NCI-H2196 (cell line): ENCODE results near the gene ASB5.
"Not testable (repeated sequence)": the region's sequence is repeated elsewhere in the genome, so short reads cannot be mapped to it uniquely, and the experiment has no call there.

Experiments
- DNase-seq: peaks from one replicate; lab custom pipeline; 2025; ENCODE audit not compliant: unreplicated experiment; lab: John Stamatoyannopoulos, UW

Gene ASB5

DNA sequence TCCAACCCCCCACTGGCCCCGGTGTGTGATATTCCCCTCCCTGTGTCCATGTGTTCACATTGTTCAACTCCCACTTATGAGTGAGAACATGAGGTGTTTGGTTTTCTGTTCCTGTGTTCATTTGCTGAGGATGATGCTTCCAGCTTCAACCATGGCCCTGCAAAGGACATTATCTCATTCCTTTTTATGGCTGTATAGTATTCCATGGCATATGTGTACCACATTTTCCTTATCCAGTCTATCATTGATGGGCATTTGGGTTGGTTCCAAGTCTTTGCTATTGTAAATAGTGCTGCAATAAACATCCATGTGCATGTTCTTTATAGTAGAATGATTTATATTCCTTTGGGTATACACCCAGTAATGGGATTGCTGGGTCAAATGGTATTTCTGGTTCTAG, 10.5 kb upstream of the ASB5 start:
- DNase-seq, result not testable (repeated sequence)

DNA sequence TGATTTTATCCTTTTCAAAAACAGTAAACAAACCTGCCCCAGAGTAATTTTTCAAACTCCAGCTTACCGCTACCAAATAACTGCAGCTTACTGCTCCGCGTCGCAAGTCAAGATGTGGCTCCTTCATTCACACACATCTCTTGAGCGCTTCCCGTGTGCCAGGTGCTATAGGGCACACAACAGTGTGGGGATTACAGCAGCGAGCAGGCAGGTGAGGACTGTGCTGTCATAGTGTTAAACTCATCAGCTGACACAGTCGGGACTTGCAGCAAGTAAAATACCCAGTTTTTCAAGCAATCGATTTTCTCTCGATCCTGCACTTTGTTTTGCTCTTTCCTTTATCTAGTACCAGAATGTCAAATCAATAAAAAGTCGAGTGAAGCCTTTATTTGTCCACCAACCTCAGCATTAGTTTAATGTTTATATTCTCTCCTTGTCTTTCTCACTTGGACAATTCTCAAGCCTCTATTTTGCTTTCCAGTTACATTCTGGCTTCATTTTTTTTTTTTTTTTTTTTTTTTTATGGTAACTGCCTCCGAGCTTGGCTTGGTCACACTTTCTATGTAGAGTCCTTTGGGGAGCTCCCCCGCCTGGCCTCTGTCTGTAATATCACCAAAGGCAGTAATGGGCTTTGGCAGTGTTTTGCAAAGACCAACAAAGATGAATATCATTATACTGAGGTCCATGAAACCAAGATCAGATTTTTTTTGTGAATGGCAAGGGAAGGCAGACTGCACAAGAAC, 8.3 kb upstream of the ASB5 start:
- no peak for DNase-seq

DNA sequence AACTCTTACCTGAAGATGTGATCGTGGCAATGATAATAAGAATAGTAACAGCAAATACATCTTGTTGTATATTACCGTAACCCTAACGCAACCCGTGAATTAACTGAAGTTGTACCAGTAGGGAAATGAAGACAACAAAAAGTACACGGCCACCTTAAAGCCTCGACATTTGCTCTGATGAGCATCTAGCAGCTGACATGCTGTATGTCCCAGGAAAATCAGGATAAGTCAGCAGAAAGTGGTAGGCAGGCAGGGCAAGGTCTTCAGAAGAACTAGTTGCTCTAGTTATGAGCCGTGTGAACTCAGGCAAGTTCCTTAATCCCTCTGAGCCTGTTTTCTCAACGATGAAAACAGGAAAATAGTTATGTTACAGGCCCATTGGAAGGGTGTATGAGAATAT, 7.7 kb upstream of the ASB5 start:
- DNase-seq, result no peak

DNA sequence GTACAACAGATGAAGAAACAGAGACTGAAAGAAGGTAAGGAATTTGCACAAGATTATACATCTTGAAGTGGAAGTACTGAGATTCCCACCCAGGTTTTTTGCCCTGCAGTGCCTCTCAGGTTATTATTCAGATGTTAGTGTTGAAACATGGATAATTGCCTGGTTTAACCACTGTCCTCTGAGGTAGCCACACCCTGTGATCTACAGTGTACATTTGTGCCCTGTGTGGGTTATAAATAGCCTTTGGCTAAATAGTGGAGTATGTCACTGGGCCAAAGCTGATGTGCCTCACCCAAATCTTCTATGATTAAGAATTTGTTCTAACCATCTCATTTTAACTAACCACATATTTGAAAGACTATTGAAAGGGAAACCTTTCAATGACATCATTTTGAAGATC, 5.4 kb upstream of the ASB5 start:
- DNase-seq, result no peak

DNA sequence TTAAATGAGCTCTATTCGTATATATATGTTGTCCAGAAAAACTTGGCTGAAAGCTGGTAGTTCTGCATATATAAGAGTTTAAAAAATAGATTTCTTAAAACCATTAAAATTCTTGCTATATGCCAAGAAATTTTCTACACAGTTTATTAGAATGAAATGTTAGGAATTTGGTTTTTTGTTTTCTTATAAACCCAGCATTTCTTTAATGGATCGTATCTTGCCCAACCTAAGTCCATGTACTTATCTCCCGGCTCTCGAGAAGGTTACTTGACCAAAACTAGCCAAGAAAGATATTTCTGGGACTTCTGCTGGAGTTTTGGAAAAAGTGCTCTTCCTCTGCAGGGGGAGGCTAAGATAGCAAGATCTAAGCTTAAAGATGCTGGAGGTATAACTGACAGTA, 4.7 kb upstream of the ASB5 start:
- DNase-seq, result no peak

DNA sequence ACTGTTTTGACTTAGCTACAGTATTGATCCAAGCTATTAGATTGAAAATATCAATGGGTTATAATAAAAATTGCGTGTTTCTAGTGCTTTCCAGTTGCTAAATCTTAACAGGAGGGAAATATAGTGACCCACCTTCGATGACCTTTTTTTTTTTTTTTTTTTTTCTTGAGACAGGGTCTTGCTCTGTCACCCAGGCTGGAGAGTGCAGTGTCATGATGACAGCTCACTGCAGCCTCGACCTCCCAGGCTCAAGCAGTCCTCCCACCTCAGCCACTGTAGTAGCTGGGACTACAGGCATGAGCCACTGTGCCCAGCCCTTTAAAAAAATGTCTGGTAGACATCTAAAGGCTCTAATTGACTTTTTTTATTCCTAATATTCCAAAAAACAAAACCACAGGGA, 3.8 kb upstream of the ASB5 start:
- DNase-seq, result no peak

DNA sequence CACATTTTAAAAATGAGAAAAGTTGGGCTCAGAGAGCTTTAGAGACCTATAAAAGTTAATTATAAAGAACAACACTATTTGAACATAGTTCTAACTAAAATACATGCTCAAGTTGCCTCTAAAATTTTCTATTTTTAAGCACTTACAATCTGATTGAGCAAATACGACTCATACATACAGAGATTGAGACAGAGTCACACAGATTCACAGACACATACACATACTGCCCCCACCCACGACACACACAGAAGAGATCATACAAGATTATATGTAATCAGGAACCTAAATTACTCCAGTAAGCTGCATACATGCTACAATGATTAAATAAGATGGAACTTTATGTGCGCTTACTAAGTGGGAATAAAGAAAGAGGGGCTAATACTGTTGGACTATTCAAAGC, 2.7 kb upstream of the ASB5 start:
- DNase-seq, result no peak

DNA sequence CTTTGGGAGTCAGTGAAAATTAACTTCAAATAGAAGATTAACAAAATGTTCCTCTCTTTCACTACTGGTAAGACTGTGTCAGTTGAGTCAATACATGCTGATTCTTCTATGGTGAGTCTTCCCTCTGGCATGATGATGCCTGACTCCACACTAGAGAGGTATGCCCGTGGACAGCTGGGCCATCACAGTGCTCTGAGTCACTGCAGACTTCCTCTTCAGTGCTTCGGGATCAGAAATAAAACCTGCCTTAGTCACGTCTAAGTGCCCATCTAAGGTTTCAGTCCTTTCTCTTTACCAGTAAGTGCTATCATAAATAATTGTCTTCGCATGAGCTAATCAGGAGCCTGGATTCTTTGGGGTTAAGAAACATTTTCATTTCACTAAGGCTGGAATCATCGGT, 1.6 kb upstream of the ASB5 start:
- DNase-seq, result peak; percentile 18

DNA sequence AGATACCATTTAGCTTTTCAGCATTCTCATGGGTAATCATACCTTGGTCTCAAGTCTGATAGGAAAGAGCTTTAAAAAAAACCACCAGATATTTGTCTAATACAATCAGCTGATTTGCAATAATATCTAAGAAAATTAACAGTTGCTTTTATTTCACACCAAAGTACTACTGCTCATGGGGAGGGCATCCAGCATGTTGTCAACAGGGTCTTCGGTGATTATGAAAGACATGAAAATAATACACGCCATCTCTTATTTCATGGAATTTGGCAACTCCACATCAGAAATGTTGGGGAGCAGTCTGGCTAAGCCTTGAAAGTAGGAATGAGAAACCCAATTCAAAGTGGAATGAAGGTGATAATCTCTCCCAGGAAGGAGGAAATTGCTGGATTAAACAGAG, 3.0 kb downstream of the ASB5 start:
- no peak for DNase-seq

DNA sequence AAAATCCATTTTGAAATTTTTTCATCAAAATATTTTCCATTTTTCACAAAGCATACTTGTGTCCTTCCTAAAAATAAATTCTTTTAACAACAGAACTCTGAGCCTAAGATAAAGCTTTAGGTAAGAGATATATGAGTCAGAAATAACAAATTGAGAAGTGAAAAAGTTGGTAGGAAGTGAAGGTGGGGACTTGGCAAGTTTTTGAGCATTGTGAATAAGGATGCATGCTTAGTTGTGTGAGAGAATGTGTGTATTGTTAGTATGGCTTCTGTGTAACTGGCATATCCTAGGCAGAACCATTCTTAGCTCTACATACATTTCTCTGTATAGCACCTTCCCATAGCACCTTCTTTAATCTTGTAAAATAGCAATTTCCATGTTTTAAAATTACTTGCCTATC, 6.8 kb downstream of the ASB5 start:
- DNase-seq, result no peak

DNA sequence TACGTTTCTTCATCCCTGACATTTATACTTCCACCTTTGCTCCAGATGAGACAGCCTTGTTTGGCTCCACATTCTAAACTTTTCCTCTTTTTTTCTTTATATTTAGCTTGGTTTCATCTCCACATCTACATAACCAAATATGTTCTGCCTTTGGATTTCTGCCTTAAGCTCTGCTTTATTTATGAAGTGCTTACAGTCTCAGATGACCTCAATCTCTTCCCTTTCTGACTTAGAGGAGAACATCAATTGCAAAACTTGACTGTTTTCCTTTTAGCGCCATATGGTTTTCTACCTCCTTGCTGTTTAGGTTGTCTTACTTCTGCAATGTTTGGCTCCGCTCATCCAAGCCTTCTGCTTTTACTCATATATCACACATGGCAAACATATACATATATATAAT, 7.5 kb downstream of the ASB5 start:
- no peak for DNase-seq

DNA sequence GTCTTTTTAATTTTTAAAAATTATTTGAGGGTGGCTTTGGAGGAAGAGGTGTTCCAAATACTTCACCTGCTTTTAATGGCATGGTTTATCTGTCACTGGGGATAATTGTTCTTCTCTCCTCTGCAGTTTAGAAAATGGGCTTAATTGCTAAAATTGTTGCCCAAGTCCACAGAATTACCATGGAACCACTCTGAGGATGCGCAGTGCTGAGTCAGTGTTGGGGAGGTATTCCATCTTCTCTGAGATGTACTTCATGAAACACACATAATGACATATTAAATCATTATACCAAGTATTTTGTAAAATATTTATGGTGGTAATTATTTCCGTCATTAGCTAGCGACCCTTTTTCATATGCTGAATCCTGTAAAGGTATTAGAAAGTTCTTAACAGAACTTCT, 8.0 kb downstream of the ASB5 start:
- DNase-seq, result no peak

DNA sequence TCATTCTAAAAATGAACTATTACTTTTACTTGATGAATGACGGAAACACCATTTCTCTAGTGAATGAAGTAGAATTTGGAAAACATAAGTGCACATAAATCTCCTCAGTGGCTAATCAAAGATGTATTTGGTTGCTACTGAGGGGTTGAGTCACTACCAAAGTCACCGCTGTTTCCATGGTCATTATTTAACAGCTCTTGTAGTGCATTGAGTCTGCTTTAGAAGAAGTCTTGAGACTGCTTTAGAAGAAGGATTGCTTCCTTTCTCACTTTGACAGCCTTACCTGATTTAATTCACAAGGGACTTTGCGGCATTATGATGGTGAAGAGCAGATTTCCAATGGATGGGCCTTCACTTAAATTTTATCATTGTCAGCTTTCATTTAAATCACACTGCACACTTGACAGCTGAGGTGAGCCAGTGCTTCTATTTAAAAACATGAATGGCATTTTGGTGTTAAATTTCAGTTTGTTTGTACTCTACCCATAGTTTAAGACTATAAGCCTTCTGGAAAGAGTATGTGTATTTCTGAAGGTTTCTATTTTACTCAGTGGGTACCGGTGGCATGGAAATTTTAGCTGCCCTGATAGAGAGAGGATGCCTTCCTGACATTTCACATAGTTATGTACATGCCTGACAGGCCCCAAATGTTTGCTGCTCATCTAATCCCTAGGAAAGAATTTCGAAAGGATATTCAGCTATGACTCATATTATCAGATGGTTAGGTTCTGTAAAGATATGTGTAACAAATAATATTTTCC, 9.5 kb downstream of the ASB5 start:
- no peak for DNase-seq

DNA sequence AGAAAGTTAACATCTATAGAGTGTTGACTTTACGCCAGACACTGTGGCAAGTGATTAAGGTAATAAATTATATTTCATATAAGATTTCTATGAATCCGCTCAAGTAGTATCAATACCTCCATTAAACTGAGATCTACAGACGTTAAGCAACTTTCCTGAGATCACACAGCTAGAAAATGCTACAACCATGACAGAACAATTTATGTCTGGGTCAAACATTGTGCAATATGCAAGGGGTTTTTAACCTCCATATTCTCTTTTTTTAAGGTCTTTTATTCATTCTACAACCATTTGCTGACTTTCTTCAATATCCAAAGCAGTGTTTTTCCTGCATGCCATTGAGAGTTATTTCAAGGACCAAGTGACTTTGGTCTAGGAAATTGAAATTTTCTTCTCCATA, 10.9 kb downstream of the ASB5 start:
- DNase-seq, result no peak

DNA sequence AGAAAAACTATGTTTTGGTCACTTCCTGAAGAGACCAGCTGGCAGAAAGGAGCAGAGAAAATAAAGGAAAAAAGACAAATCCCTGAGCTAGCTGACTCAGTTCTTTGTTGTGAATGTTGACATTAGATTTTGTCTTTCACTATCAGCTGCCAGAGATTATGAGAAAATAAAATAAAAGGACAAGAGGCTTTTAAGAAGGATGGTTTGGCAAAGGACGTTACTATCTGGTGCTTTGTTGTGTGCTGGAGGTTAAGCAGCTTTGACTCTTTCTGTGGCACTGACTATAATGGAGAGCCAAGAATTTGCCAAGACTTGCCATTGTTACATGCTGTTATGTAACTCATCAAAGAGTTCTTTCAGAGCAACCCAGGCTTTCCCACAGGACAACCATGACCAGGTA, 12.1 kb downstream of the ASB5 start:
- peak; percentile 8 for DNase-seq

DNA sequence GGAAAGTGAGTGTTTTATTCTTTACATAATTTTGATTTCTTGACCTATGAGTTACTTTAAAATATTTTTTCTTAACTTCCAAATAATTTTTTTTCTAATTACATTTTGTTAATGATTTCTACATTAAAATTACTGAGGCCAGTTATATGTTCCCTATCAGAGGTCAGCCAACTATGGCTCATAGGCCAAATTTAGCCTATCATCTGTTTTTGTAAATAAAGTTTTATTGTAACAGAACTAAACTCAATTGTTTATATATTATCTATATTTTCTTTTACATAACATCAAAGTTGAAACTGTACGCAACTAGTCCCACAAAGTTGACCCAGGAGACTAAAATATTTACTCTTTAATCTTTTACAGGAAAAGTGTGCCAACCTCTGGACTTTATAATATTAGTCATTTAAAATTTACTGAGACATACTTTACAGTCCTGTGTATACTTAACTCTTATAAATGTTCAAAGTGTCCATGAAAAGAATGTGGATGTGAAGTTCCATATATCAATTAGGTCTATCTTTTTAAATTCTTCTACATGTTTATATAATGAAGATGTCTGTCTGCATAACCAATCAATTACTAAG, 26.2 kb downstream of the ASB5 start:
- DNase-seq, result no peak

DNA sequence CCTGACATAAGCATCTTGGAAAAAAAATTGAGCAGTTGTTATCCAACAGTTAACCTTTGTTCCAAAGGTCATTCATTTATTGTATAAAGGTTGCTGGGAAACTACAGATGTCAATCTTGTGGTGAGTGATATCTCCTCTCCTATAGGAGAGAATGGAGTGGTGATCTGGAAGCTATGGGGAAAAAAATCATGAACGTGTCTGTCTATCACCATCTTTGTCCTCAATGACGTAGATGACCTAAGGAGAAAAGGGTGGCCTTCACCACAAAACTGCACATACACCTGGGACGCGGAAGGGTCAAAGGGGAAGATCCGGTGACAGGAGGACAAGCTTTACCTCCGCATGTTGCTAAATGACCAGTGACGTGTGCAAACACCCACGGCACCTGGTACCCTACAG, 27.3 kb downstream of the ASB5 start:
- DNase-seq, result no peak

DNA sequence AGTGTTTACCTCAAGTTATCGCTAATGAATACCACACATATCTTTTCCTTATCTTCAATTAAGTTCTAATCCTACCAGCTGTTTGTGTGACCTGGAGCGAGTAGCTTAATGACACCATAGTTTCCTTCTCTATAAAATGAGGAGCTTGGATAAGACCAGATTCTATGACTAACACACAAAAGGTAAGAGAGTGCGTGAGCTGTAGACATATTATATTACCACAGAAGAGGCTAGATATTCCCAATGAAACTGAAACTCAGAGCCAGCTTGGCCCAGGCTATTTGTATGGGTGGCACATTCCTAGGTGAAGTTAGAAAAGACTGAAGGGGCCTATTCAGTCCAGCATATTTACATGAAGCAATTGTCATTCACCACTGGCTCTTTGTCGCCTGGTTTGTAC, 30.2 kb downstream of the ASB5 start:
- DNase-seq, result no peak

DNA sequence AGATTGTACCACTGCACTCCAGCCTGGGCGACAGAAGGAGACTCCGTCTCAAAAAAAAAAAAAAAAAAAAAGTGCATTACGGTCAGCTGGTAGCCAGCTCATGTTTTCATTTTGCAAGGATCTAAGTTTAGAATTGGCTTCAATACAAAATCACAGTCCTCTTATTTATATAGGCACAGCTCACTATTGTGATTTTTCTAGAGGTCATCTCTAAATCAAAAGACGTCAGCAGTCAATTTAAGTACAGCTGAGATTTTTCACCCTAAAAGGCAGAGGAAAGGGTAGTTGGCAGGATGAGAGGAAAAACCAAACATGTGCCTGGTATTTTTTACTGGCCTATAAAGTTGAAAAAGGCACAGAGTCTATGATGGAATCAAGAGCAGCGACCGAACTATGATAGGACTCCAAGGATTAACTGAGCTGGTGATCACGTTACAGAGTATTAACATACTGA, 30.8 kb downstream of the ASB5 start:
- no peak for DNase-seq

DNA sequence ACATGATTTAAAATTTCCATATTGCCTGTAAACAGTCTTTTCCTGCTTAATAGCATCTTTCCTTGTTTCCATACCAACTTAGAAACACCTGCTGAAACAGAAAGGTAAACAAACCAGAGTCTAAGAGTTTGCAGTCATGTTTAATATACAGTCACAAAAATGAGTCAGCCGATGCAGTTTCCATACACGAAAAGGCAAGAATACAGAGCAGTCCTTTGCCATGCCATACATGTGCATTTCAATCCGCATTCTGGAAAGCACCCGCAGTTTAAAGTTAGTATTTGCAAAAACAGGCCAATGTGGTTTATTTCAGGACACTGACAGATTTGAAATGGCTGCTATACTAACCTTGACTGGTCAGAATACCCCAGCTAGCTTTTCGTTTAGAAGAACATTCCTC, 32.1 kb downstream of the ASB5 start:
- DNase-seq, result no peak

DNA sequence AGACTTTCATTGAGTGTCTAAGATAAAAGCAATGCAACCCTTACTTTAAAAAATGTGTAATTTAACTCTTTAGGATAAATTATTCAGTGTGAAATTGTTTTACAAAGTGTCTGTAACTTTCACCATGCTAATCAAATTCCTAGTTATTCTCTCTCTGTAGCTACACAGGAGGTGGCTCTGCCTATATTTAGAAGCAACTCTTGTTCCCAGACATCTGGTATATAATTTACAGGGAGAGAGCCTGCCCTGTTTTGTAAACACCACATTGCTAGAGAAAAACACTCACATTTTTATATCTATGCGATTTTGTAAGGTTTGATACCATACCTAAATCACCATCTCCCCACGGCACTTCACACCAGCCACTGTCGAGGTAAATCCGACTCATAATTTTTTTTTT, 38.2 kb downstream of the ASB5 start:
- no peak for DNase-seq

DNA sequence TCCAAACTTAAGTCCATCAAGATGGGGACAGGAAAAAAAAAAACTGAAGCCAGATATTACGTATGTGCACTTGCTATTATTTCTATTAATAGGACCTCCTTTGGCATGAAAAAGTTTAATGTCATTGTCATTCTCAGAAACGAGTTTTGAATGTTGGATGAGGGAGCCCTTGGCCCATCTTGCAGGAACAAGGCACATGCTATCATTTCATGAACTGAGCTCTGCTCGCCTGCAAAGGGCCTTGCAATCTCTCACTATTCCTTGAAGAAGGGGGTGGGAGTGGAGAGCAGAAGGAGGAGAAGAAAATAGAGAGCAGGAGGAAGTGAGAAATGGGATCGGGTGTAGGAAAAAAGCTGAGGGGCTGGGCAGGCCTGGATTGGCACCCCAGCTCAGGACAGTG, 39.4 kb downstream of the ASB5 start:
- no peak for DNase-seq
